Measurements from ENCODE around the gene DGLUCY. TPM values are rescaled to one million over a fixed set of nuclear protein-coding genes. Genes with fewer than 3 reads are reported as not detected.

DGLUCY gene
- total RNA-seq, 1 experiment from 2014 or later = 67.0 TPM

DNA sequence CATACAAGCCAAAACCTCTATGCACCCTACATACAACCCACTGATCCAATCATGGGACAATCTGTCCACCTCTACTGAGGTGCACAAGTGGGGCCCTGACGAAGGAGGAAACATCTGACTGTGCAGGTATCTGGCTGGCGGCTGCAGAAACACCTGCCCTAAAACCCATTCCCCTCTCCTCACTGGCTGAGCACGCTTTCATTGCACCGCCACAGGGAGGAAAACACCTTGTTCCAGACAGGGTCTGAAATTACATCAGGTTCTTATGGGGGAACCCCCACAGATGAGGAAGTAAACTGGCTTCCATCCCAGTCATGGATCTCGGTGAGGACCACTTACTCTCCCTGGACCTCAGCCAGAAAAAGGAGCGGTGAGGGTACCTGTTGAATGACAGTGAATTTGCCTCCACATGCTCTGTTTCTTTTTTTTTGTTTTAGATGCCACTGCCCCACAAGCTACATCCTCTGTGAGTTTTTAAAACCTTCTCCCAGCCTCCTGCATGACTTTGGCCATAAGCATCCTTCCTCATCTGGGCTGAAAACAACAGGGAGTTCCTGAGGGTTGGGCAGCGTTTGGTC is 23.8 kb upstream of the DGLUCY start:
- ChIA-PET CTCF (no interaction called here), POLR2A (no interaction called here), RAD21 (ENCODE audit: low non-redundant PET in 1 of 2, low total read pairs in 2 of 2, uncharacterized antibody in 2 of 2, unreplicated experiment in 2 of 2) (no interaction called here)
- Histone ChIP-seq H2AFZ (ENCODE audit: low read depth, low read length, poor library complexity, severe bottlenecking) (no peak overlapping the region), H3K36me3 (ENCODE audit: control insufficient read depth in 1 of 2, insufficient read depth in 2 of 2, low read length in 2 of 2) (no peaks in the 10 kb centered on the region), H3K9me3 (ENCODE audit: control insufficient read depth in 1 of 2, insufficient read depth in 1 of 2, low read depth in 1 of 2, low read length in 2 of 2) (no peaks in the 10 kb centered on the region), H3K9me2 (ENCODE audit: insufficient read depth) (no peaks in the 10 kb centered on the region), H4K20me1 (ENCODE audit: insufficient read depth) (no peaks in the 10 kb centered on the region), H3K4me1 (ENCODE audit: control insufficient read depth in 1 of 2, insufficient read depth in 2 of 2, low read length in 2 of 2) (no peaks in the 10 kb centered on the region), H3K4me2 (ENCODE audit: low read length) (no peak overlapping the region), H3K27me3 (ENCODE audit: insufficient read depth, low read length) (no peaks in the 10 kb centered on the region), H3K9ac (ENCODE audit: low read length) (no peak overlapping the region), H3K4me3 (replicated peaks in 1 of 2; ENCODE audit: low read depth in 1 of 2, low read length in 2 of 2) (no peak overlapping the region), H3K79me2 (ENCODE audit: insufficient read depth, low read length) (no peaks in the 10 kb centered on the region), H3K27ac (ENCODE audit: low read depth, low read length) (no peak overlapping the region)
- TF ChIP-seq FOSL1 (IDR thresholded peaks at IDR 0.05; ENCODE audit: low read depth) (no peak), SP1 (IDR thresholded peaks at IDR 0.05; ENCODE audit: low read depth) (no peak), RAD21 (IDR thresholded peaks at IDR 0.05; ENCODE audit: low read depth) (no peak), TCF7L2 (IDR thresholded peaks at IDR 0.05; ENCODE audit: borderline replicate concordance, extremely low read depth, insufficient read depth, insufficient read length) (no peak), SIN3A (IDR thresholded peaks at IDR 0.05; ENCODE audit: low read depth) (no peak)
- TF ChIP-seq, protein P1, sequence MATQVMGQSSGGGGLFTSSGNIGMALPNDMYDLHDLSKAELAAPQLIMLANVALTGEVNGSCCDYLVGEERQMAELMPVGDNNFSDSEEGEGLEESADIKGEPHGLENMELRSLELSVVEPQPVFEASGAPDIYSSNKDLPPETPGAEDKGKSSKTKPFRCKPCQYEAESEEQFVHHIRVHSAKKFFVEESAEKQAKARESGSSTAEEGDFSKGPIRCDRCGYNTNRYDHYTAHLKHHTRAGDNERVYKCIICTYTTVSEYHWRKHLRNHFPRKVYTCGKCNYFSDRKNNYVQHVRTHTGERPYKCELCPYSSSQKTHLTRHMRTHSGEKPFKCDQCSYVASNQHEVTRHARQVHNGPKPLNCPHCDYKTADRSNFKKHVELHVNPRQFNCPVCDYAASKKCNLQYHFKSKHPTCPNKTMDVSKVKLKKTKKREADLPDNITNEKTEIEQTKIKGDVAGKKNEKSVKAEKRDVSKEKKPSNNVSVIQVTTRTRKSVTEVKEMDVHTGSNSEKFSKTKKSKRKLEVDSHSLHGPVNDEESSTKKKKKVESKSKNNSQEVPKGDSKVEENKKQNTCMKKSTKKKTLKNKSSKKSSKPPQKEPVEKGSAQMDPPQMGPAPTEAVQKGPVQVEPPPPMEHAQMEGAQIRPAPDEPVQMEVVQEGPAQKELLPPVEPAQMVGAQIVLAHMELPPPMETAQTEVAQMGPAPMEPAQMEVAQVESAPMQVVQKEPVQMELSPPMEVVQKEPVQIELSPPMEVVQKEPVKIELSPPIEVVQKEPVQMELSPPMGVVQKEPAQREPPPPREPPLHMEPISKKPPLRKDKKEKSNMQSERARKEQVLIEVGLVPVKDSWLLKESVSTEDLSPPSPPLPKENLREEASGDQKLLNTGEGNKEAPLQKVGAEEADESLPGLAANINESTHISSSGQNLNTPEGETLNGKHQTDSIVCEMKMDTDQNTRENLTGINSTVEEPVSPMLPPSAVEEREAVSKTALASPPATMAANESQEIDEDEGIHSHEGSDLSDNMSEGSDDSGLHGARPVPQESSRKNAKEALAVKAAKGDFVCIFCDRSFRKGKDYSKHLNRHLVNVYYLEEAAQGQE (IDR thresholded peaks at IDR 0.05; ENCODE audit: low read depth) = no peak
- TF ChIP-seq, protein P2, sequence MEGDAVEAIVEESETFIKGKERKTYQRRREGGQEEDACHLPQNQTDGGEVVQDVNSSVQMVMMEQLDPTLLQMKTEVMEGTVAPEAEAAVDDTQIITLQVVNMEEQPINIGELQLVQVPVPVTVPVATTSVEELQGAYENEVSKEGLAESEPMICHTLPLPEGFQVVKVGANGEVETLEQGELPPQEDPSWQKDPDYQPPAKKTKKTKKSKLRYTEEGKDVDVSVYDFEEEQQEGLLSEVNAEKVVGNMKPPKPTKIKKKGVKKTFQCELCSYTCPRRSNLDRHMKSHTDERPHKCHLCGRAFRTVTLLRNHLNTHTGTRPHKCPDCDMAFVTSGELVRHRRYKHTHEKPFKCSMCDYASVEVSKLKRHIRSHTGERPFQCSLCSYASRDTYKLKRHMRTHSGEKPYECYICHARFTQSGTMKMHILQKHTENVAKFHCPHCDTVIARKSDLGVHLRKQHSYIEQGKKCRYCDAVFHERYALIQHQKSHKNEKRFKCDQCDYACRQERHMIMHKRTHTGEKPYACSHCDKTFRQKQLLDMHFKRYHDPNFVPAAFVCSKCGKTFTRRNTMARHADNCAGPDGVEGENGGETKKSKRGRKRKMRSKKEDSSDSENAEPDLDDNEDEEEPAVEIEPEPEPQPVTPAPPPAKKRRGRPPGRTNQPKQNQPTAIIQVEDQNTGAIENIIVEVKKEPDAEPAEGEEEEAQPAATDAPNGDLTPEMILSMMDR (IDR thresholded peaks at IDR 0.05 in 2 of 3, conservative IDR thresholded peaks at IDR 0.05 in 1 of 3; ENCODE audit: borderline replicate concordance in 1 of 3, insufficient read depth in 1 of 3, low read depth in 2 of 3, low read length in 2 of 3) = no peak
- TF ChIP-seq, protein P3, sequence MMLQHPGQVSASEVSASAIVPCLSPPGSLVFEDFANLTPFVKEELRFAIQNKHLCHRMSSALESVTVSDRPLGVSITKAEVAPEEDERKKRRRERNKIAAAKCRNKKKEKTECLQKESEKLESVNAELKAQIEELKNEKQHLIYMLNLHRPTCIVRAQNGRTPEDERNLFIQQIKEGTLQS (IDR thresholded peaks at IDR 0.05) = no peak
- intact Hi-C loops (cut with micrococcal nuclease) = no loop called here
- no TSS peak for BruUV-seq (replicated peaks)
- no peak for ATAC-seq
- no peak for DNase-seq (ENCODE audit: low read depth, low spot score)
